GM12891 (cell line): ENCODE data around the gene MRPL54.

Experiments
- POLR2A ChIP-seq: IDR thresholded peaks from 2 replicates; pipeline ENCODE4 v1.6.1; 2011; ENCODE audit warnings: low read depth, low read length, control low read depth
- POLR2AphosphoS5 ChIP-seq: IDR thresholded peaks from 2 replicates; pipeline ENCODE4 v1.6.1; 2011; ENCODE audit warnings: low read depth, low read length, control low read depth
- SPI1 ChIP-seq: IDR thresholded peaks from 2 replicates; pipeline ENCODE4 v1.6.1; 2011; ENCODE audit warnings: low read depth, low read length, control low read depth
- TAF1 ChIP-seq: IDR thresholded peaks from 2 replicates; pipeline ENCODE4 v1.6.1; 2011; ENCODE audit warnings: low read depth, low read length, control low read depth

DNA sequence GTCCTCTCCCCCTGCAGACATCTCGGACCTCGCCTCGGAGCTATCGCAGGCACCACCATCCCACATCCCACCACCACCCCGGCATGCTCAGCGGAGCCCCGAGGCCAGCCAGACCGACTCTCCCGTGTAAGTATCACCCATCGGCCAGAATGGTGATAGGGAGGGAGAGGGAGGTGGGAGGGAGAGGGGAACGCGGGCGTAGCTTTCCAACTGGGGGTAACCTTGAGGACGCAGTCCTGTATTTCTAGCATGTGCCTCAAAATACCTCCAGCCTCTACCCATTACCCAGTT, 28.2 kb upstream of the MRPL54 start:
- TF ChIP-seq POLR2A (no peak), POLR2AphosphoS5 (no peak), TAF1 (no peak), SPI1 (no peak)
